ENCODE measurements around the gene MTCL1. TPM values are rescaled to one million over a fixed set of nuclear protein-coding genes. Genes with fewer than 3 reads are reported as not detected.

The MTCL1 gene
- total RNA-seq, 2 donors from 2014 or later = 11.2 to 73.1 TPM

DNA sequence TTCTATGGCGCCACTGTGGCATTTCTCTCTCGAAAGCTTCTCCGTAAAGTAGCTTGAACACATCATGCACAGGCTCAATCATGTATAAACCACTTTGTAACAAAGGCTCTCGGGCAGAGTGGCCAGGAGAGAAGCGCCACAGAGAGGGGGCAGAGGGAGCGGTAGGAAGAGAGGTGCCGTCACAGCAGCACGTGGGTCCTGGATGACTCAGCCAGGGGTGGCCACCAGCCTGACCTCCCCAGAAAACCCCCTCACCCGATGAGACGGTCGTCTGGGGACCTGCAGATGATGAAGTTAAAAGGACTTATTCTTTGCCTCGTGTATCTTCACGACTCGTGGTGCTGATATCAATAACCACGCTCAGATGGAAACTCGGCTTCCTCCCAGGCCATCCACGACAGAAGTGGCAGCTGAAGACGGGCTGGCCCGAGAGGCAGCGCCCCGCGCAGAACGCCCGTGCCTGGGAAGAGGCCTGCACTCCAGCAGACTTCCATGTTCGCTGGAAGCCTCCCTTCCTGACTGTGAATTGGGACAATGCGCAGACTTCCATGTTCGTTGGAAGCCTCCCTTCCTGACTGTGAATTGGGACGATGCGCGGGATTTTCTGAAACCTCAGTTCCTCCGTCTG is 46.4 kb upstream of the MTCL1 start:
- WGBS = 94% methylated on average over 31 of the region's 31 CpGs
- H3K4me1 ChIP-seq (replicated peaks) = no peaks in the 10 kb centered on the region
- intact Hi-C loops (cut with DNase I) = loop anchor here (5.0 to 10.0 kb wide), 2 partner anchors 43 to 396 kb away; no protein-coding TSS in a partner anchor
- H3K36me3 ChIP-seq = no peaks in the 10 kb centered on the region
- no peaks in the 10 kb centered on the region for H3K9me3 ChIP-seq
- no peaks in the 10 kb centered on the region for H3K27me3 ChIP-seq (replicated peaks; ENCODE audit: insufficient read depth)
- no peak overlapping the region for H3K27ac ChIP-seq
- DNase-seq (ENCODE audit: low spot score) = no peak
- TF ChIP-seq POLR2A (IDR thresholded peaks at IDR 0.05) (no peak), POLR2AphosphoS5 (IDR thresholded peaks at IDR 0.05) (no peak)
- TF ChIP-seq, protein P1, sequence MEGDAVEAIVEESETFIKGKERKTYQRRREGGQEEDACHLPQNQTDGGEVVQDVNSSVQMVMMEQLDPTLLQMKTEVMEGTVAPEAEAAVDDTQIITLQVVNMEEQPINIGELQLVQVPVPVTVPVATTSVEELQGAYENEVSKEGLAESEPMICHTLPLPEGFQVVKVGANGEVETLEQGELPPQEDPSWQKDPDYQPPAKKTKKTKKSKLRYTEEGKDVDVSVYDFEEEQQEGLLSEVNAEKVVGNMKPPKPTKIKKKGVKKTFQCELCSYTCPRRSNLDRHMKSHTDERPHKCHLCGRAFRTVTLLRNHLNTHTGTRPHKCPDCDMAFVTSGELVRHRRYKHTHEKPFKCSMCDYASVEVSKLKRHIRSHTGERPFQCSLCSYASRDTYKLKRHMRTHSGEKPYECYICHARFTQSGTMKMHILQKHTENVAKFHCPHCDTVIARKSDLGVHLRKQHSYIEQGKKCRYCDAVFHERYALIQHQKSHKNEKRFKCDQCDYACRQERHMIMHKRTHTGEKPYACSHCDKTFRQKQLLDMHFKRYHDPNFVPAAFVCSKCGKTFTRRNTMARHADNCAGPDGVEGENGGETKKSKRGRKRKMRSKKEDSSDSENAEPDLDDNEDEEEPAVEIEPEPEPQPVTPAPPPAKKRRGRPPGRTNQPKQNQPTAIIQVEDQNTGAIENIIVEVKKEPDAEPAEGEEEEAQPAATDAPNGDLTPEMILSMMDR (IDR thresholded peaks at IDR 0.05) = no peak
- no peak overlapping the region for H3K4me3 ChIP-seq

GRCh38 chr18:8659609-8660242 is 45.6 kb upstream of the MTCL1 start:
- H3K4me1 ChIP-seq (replicated peaks) = no peaks in the 10 kb centered on the region
- H3K9me3 ChIP-seq = no peaks in the 10 kb centered on the region
- H3K4me3 ChIP-seq = no peak overlapping the region
- no peak for TF ChIP-seq POLR2AphosphoS5 (IDR thresholded peaks at IDR 0.05)
- TF ChIP-seq POLR2A (IDR thresholded peaks at IDR 0.05) = no peak
- TF ChIP-seq, protein P1 (IDR thresholded peaks at IDR 0.05) = no peak
- H3K36me3 ChIP-seq = no peaks in the 10 kb centered on the region
- intact Hi-C loops (cut with DNase I) = loop anchor here (5.0 to 10.0 kb wide), 2 partner anchors 43 to 395 kb away; no protein-coding TSS in a partner anchor
- no peak overlapping the region for H3K27ac ChIP-seq
- no peaks in the 10 kb centered on the region for H3K27me3 ChIP-seq (replicated peaks; ENCODE audit: insufficient read depth)
- WGBS = 96% methylated on average over 36 of the region's 36 CpGs
- no peak for DNase-seq (ENCODE audit: low spot score)

- Histone ChIP-seq H3K27me3 (replicated peaks; ENCODE audit: insufficient read depth) (no peaks in the 10 kb centered on the region), H3K4me1 (replicated peaks) (no peaks in the 10 kb centered on the region), H3K27ac (no peak overlapping the region), H3K9me3 (no peaks in the 10 kb centered on the region), H3K4me3 (no peak overlapping the region), H3K36me3 (no peaks in the 10 kb centered on the region)
- WGBS = 87% methylated on average over 5 of the region's 5 CpGs
- no peak for DNase-seq (ENCODE audit: low spot score)
- no peak for TF ChIP-seq POLR2A (IDR thresholded peaks at IDR 0.05)
- TF ChIP-seq, protein P1 (IDR thresholded peaks at IDR 0.05) = no peak
- TF ChIP-seq POLR2AphosphoS5 (IDR thresholded peaks at IDR 0.05) = no peak
- intact Hi-C loops (cut with DNase I) = no loop called here
Observed at GRCh38 chr18:8660316-8660715, 45.0 kb upstream of the MTCL1 start.

DNA sequence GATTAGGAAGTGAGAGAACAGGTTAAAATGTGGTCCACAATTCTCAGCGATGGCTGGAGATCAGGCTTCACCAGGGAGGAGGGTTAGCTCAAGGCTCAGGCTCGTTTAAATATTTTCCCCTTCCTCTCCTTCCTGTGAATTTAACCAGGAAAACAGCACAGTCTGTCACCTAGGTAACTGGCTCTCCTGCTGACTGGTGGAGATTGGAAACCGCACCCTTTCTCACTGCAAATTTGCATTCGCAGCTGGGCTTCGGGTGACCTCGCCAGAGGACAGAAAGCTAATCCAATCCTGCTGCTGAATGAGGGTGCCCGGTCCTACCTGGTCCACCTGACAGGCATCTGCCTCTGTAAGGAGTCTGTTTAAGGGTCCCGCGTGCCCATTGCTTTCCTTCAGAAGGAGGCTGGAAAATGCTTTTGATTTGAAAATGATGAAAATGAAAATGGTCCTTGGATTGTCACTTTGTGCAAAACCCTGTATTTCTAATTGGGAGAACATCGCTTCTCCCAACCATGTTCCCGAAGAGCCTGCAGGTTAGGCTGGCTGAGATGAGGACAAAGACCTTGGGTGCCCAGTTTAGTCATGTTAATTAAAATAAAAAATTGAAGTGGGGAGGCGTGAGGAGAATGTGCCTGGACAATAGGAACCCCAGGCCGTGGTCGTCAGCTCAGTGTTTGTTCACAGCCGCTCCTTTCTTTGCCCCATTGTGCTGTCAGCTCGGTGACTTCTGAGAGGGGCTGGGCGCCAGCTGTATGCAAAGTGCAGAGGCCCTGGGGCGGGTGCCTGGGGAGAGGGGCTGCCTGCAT is 43.4 kb upstream of the MTCL1 start:
- no peak overlapping the region for H3K27ac ChIP-seq
- 43% methylated on average over 18 of the region's 18 CpGs for WGBS
- H3K36me3 ChIP-seq = no peaks in the 10 kb centered on the region
- H3K9me3 ChIP-seq = no peaks in the 10 kb centered on the region
- DNase-seq (ENCODE audit: low spot score) = no peak
- intact Hi-C loops (cut with DNase I) = no loop called here
- no peaks in the 10 kb centered on the region for H3K27me3 ChIP-seq (replicated peaks; ENCODE audit: insufficient read depth)
- H3K4me3 ChIP-seq = no peak overlapping the region
- H3K4me1 ChIP-seq (replicated peaks) = no peaks in the 10 kb centered on the region
- no peak for TF ChIP-seq POLR2AphosphoS5 (IDR thresholded peaks at IDR 0.05)
- TF ChIP-seq, protein P1 (IDR thresholded peaks at IDR 0.05) = no peak
- TF ChIP-seq POLR2A (IDR thresholded peaks at IDR 0.05) = no peak
